H1 (cell line): ENCODE measurements around the gene SLMAP. TPM values are rescaled to one million over a fixed set of nuclear protein-coding genes. Genes with fewer than 3 reads are reported as not detected.

ENCODE experiments used
- CTCF ChIA-PET: fragments of 300-600 bp; sonication (Branson Sonifier 250); formaldehyde crosslinking; loops from one replicate; lab custom pipeline; 2021; ENCODE audit not compliant: partially characterized antibody; lab: Charles Lee
- POLR2A ChIA-PET: fragments of 300-600 bp; sonication (Branson Sonifier 250); formaldehyde crosslinking; loops from one replicate; lab custom pipeline; 2021; ENCODE audit warnings: inconsistent platforms; ENCODE audit not compliant: partially characterized antibody; lab: Charles Lee
- DNase-seq, 2 experiments: peaks; one replicate each; pipeline versions ENCODE4 v3.0.0 to v3.0.0-alpha.2; 2010 to 2022; ENCODE audit warnings: low spot score in 2 of 2, low read depth in 1 of 2, mixed read lengths in 1 of 2
- FAIRE-seq: peaks from 2 replicates; lab custom pipeline; 2011; peaks lifted over from hg19 to GRCh38; lab: Jason Lieb, UNC
- H2AFZ ChIP-seq: 2 replicates; pipeline ENCODE4 v1.8.1; 2012; ENCODE audit warnings: low read length, inconsistent platforms
- H2AK5ac ChIP-seq: 2 replicates; pipeline ENCODE4 v1.6.1; 2013; ENCODE audit warnings: low read depth, low read length
- H2BK120ac ChIP-seq: replicated peaks from 2 replicates; pipeline ENCODE3; 2013; ENCODE audit warnings: low read depth, low read length, inconsistent platforms
- H2BK12ac ChIP-seq: 2 replicates; pipeline ENCODE4 v1.6.1; 2013; ENCODE audit warnings: low read depth, low read length
- H2BK15ac ChIP-seq: 2 replicates; pipeline ENCODE4 v1.6.1; 2013; ENCODE audit warnings: low read length
- H2BK20ac ChIP-seq: 2 replicates; pipeline ENCODE4 v1.6.1; 2013; ENCODE audit warnings: low read length
- H2BK5ac ChIP-seq: 2 replicates; pipeline ENCODE4 v1.6.1; 2013; ENCODE audit warnings: low read depth, low read length
- H3K14ac ChIP-seq: 2 replicates; pipeline ENCODE4 v1.6.1; 2013; ENCODE audit warnings: inconsistent platforms; ENCODE audit not compliant: insufficient read length
- H3K18ac ChIP-seq: 2 replicates; pipeline ENCODE4 v1.6.1; 2013; ENCODE audit warnings: low read length; ENCODE audit errors: extremely low read depth
- H3K23ac ChIP-seq: 2 replicates; pipeline ENCODE4 v1.6.1; 2013; ENCODE audit warnings: inconsistent platforms; ENCODE audit not compliant: insufficient read length
- H3K23me2 ChIP-seq: 2 replicates; pipeline ENCODE4 v1.6.1; 2013; ENCODE audit warnings: low read depth, low read length
- H3K27ac ChIP-seq: 2 replicates; pipeline ENCODE4 v1.6.1; 2011; ENCODE audit warnings: low read depth, low read length, inconsistent platforms
- H3K27me3 ChIP-seq, 4 experiments: replicated peaks in 1 of 4; 1 replicate in 1 of 4; 2 replicates in 3 of 4; pipeline versions ENCODE4 v1.6.1 to v1.8.1; 2011 to 2013; ENCODE audit warnings: low read length in 3 of 4, mild to moderate bottlenecking in 3 of 4, inconsistent platforms in 2 of 4, mixed read lengths in 2 of 4, moderate library complexity in 1 of 4; ENCODE audit not compliant: control insufficient read depth in 3 of 4, insufficient read depth in 3 of 4; ENCODE audit errors: extremely low read depth in 1 of 4
- H3K36me3 ChIP-seq, 4 experiments: 2 replicates each; pipeline versions ENCODE4 v1.6.1 to v1.8.1; 2011 to 2013; ENCODE audit warnings: mild to moderate bottlenecking in 4 of 4, low read length in 3 of 4, moderate library complexity in 2 of 4, control low read depth in 1 of 4, inconsistent platforms in 1 of 4; ENCODE audit not compliant: insufficient read depth in 4 of 4, control insufficient read depth in 2 of 4
- H3K4ac ChIP-seq: replicated peaks from 2 replicates; pipeline ENCODE3; 2013; ENCODE audit warnings: low read length, low read depth, mixed read lengths, inconsistent platforms; ENCODE audit not compliant: insufficient read length
- H3K4me1 ChIP-seq, 4 experiments: replicated peaks in 1 of 4; 1 replicate in 1 of 4; 2 replicates in 3 of 4; pipeline versions ENCODE4 v1.6.1 to v1.8.1; 2011 to 2013; ENCODE audit warnings: low read length in 3 of 4, inconsistent platforms in 2 of 4, mixed read lengths in 1 of 4; ENCODE audit not compliant: insufficient read depth in 4 of 4, control insufficient read depth in 3 of 4
- H3K4me2 ChIP-seq, 2 experiments: 2 replicates each; pipeline versions ENCODE4 v1.6.1 to v1.8.1; 2011 to 2013; ENCODE audit warnings: low read depth in 2 of 2, low read length in 2 of 2, control low read depth in 1 of 2, inconsistent platforms in 1 of 2, mild to moderate bottlenecking in 1 of 2; ENCODE audit not compliant: insufficient read depth in 1 of 2
- H3K4me3 ChIP-seq, 4 experiments: fragments of 200-600, 300-600 bp in 1 of 4; sonication (generic), shearing (Covaris generic), sonication (Bioruptor Twin) in 1 of 4; 2 replicates each; pipeline versions ENCODE4 v1.5.1 to v1.8.1; 2011 to 2016; ENCODE audit warnings: low read length in 4 of 4, low read depth in 3 of 4, control low read depth in 2 of 4, inconsistent platforms in 2 of 4, mild to moderate bottlenecking in 2 of 4, mixed read lengths in 1 of 4, moderate library complexity in 1 of 4; ENCODE audit not compliant: insufficient read depth in 2 of 4; ENCODE audit errors: extremely low read depth in 1 of 4
- H3K56ac ChIP-seq: replicated peaks from 2 replicates; pipeline ENCODE3; 2013; ENCODE audit warnings: low read depth, mild to moderate bottlenecking, mixed read lengths, low read length, inconsistent platforms; ENCODE audit not compliant: insufficient read length
- H3K79me1 ChIP-seq: 2 replicates; pipeline ENCODE4 v1.6.1; 2013; ENCODE audit warnings: low read depth, low read length, control low read depth
- H3K79me2 ChIP-seq, 2 experiments: 2 replicates each; pipeline versions ENCODE4 v1.6.1 to v1.8.1; 2012 to 2013; ENCODE audit warnings: low read length in 2 of 2, mild to moderate bottlenecking in 2 of 2, inconsistent platforms in 1 of 2; ENCODE audit not compliant: insufficient read depth in 2 of 2, control insufficient read depth in 1 of 2
- H3K9ac ChIP-seq, 4 experiments: replicated peaks in 1 of 4; 1 replicate in 1 of 4; 2 replicates in 3 of 4; pipeline versions ENCODE4 v1.6.1 to v1.8.1; 2011 to 2013; ENCODE audit warnings: low read depth in 3 of 4, low read length in 3 of 4, control low read depth in 2 of 4, mild to moderate bottlenecking in 2 of 4, moderate library complexity in 2 of 4, inconsistent platforms in 1 of 4; ENCODE audit errors: extremely low read depth in 1 of 4
- H3K9me3 ChIP-seq, 2 experiments: 2 replicates each; pipeline versions ENCODE4 v1.6.1 to v1.8.1; 2012 to 2013; ENCODE audit warnings: mild to moderate bottlenecking in 2 of 2, moderate library complexity in 2 of 2, control low read depth in 1 of 2, inconsistent platforms in 1 of 2, low read depth in 1 of 2, low read length in 1 of 2, mixed read lengths in 1 of 2; ENCODE audit not compliant: insufficient read depth in 2 of 2
- H4K20me1 ChIP-seq, 2 experiments: replicated peaks in 1 of 2; 2 replicates each; pipeline versions ENCODE3 to v1.8.1; 2011 to 2013; ENCODE audit warnings: inconsistent platforms in 2 of 2, low read length in 2 of 2, mild to moderate bottlenecking in 1 of 2; ENCODE audit not compliant: insufficient read depth in 2 of 2, control insufficient read depth in 1 of 2
- H4K5ac ChIP-seq: 2 replicates; pipeline ENCODE4 v1.6.1; 2013; ENCODE audit warnings: low read length, low read depth, mixed read lengths, inconsistent platforms; ENCODE audit not compliant: insufficient read length
- H4K8ac ChIP-seq: 2 replicates; pipeline ENCODE4 v1.8.0; 2013; ENCODE audit warnings: mild to moderate bottlenecking, moderate library complexity, low read length, inconsistent platforms; ENCODE audit not compliant: insufficient read depth; ENCODE audit errors: extremely low read depth
- H4K91ac ChIP-seq: replicated peaks from 2 replicates; pipeline ENCODE3; 2013; ENCODE audit warnings: low read length, mixed read lengths, inconsistent platforms; ENCODE audit not compliant: insufficient read length
- WGBS, 2 experiments: shearing (Covaris generic) in 1 of 2; methylation state at CpG; one replicate each; pipeline versions ENCODE4 v1.1.6 to v1.1.7; 2013 to 2015; ENCODE audit warnings: low lambda C conversion rate in 2 of 2, mixed read lengths in 2 of 2, inconsistent platforms in 1 of 2, low coverage in 1 of 2, missing lambda C conversion rate in 1 of 2; ENCODE audit not compliant: insufficient replicate concordance in 2 of 2, insufficient coverage in 1 of 2, insufficient read length in 1 of 2; ENCODE audit errors: extremely low coverage in 1 of 2, missing lambda C conversion rate in 1 of 2; 5-methylcytosine and 5-hydroxymethylcytosine counted together
- polyA plus RNA-seq, 7 experiments: library from polyadenylated mRNA; depleted of rRNA in 3 of 7; stranded (reverse) in 5 of 7; unstranded in 2 of 7; fragments of >200 nt in 5 of 7; fragments of 200-250 nt in 2 of 7; gene quantifications; 1 replicate in 5 of 7; 2 replicates in 1 of 7; 4 replicates in 1 of 7; pipeline versions ENCODE4 v1.2.1 to v1.2.3, GENCODE V29; 2011 to 2013; ENCODE audit warnings: missing spikeins in 2 of 7, mixed read lengths in 2 of 7
- total RNA-seq: library from RNA; stranded (reverse); fragmentation: NEBNext Ultra II Directional; extraction: Animal tissue kit (Norgen Biotek cat#: 25700); gene quantifications from 2 replicates; pipeline ENCODE4 v1.2.1, GENCODE V29; 2021
- TF ChIP-seq, protein P1 (sequence below): IDR thresholded peaks from 2 replicates; pipeline ENCODE4 v1.6.1; 2012; ENCODE audit warnings: inconsistent platforms

Gene SLMAP
- total and polyA plus RNA-seq, 2 of the 8 experiments (the other 6 are each of a cell fraction or from before 2014, with no cell fraction given), result 13.6 to 70.4 TPM

DNA sequence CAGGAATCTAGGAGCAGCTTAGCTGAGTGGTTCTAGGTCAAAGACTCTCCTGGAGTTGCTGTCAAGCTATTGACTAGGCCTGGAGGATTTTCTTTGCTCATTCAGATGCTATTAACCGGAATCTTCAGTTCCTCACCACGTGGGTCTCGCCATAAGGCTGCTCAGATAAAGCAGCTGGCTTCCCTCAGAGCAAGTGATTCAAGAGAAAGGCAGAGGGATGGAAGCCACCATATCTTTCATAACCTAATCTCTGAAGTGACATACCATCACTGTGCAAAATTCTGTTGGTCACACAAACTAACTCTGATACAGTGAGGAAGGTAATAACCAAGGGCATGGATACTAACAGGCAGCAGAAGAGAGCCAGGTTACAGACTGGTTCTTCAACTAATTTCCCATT lies 179.4 kb downstream of the SLMAP start:
- H4K91ac ChIP-seq, result no peak overlapping the region
- no peak overlapping the region for H3K4me2 ChIP-seq
- H3K4ac ChIP-seq, result no peak overlapping the region
- H3K18ac ChIP-seq, result no peak overlapping the region
- H3K23me2 ChIP-seq, result no peaks in the 10 kb centered on the region
- H3K27ac ChIP-seq, result no peak overlapping the region
- H3K27me3 ChIP-seq, result no peaks in the 10 kb centered on the region
- no peak overlapping the region for H4K5ac ChIP-seq
- no peaks in the 10 kb centered on the region for H3K4me1 ChIP-seq
- H3K9me3 ChIP-seq, result no peaks in the 10 kb centered on the region
- no peak overlapping the region for H2BK15ac ChIP-seq
- no peak overlapping the region for H3K56ac ChIP-seq
- no peak for FAIRE-seq
- WGBS, 2 experiments, result 92% methylated on average over 3 of the region's 3 CpGs; no CpG with 5 or more reads in 1 of the 2 experiments
- no peak overlapping the region for H3K4me3 ChIP-seq
- no peak overlapping the region for H3K14ac ChIP-seq
- no peak for DNase-seq
- no peak overlapping the region for H2AK5ac ChIP-seq
- no peaks in the 10 kb centered on the region for H3K36me3 ChIP-seq
- TF ChIP-seq, protein P1, sequence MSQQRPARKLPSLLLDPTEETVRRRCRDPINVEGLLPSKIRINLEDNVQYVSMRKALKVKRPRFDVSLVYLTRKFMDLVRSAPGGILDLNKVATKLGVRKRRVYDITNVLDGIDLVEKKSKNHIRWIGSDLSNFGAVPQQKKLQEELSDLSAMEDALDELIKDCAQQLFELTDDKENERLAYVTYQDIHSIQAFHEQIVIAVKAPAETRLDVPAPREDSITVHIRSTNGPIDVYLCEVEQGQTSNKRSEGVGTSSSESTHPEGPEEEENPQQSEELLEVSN, result no peak
- H2BK120ac ChIP-seq, result no peak overlapping the region
- H4K8ac ChIP-seq, result no peak overlapping the region
- no peaks in the 10 kb centered on the region for H4K20me1 ChIP-seq
- POLR2A ChIA-PET, result interaction anchor here (0.6 kb wide), 1 partner anchor 277 kb away, joined by 3 read pairs; no protein-coding TSS in a partner anchor
- H2BK20ac ChIP-seq, result no peak overlapping the region
- H2AFZ ChIP-seq, result no peak overlapping the region
- H3K23ac ChIP-seq, result no peak overlapping the region
- no peaks in the 10 kb centered on the region for H3K79me2 ChIP-seq
- H3K9ac ChIP-seq, result no peak overlapping the region
- H2BK12ac ChIP-seq, result no peak overlapping the region
- CTCF ChIA-PET, result no interaction called here
- no peaks in the 10 kb centered on the region for H3K79me1 ChIP-seq
- no peak overlapping the region for H2BK5ac ChIP-seq
